Anterior cingulate cortex (tissue), 58 donors: ENCODE measurements around the gene MALAT1.
"Not testable (repeated sequence)": the region's sequence is repeated elsewhere in the genome, so short reads cannot be mapped to it uniquely, and the experiment has no call there.

Experiments used
- DNase-seq, 58 donors: peaks; one replicate each; lab custom pipeline; 2025; lab: John Stamatoyannopoulos, UW

MALAT1 gene

DNA sequence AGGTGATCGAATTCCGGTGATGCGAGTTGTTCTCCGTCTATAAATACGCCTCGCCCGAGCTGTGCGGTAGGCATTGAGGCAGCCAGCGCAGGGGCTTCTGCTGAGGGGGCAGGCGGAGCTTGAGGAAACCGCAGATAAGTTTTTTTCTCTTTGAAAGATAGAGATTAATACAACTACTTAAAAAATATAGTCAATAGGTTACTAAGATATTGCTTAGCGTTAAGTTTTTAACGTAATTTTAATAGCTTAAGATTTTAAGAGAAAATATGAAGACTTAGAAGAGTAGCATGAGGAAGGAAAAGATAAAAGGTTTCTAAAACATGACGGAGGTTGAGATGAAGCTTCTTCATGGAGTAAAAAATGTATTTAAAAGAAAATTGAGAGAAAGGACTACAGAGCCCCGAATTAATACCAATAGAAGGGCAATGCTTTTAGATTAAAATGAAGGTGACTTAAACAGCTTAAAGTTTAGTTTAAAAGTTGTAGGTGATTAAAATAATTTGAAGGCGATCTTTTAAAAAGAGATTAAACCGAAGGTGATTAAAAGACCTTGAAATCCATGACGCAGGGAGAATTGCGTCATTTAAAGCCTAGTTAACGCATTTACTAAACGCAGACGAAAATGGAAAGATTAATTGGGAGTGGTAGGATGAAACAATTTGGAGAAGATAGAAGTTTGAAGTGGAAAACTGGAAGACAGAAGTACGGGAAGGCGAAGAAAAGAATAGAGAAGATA, at the start of gene MALAT1:
TSS of gene MALAT1 (plus strand) at position 69 of the 736 bp plus-strand sequence.
- peak; percentile 30 to 96 (median 88) for DNase-seq

DNA sequence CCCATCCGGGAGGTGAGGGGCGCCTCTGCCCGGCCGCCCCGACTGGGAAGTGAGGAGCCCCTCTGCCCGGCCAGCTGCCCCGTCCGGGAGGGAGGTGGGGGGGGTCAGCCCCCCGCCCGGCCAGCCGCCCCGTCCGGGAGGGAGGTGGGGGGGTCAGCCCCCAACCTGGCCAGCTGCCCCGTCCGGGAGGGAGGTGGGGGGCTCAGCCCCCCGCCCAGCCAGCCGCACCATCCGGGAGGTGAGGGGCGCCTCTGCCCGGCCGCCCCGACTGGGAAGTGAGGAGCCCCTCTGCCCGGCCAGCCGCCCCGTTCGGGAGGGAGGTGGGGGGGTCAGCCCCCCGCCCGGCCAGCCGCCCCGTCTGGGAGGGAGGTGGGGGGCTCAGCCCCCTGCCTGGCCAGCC, 47.5 kb upstream of the MALAT1 start:
- not testable (repeated sequence) for DNase-seq

- not testable (repeated sequence) for DNase-seq
Measured at GRCh38 chr11:65452259-65452658, 46.6 kb upstream of the MALAT1 start.

GRCh38 chr11:65452806-65453490, 45.9 kb upstream of the MALAT1 start:
- no peak for DNase-seq

- no peak for DNase-seq
Measured at GRCh38 chr11:65454311-65454695, 44.5 kb upstream of the MALAT1 start.

DNA sequence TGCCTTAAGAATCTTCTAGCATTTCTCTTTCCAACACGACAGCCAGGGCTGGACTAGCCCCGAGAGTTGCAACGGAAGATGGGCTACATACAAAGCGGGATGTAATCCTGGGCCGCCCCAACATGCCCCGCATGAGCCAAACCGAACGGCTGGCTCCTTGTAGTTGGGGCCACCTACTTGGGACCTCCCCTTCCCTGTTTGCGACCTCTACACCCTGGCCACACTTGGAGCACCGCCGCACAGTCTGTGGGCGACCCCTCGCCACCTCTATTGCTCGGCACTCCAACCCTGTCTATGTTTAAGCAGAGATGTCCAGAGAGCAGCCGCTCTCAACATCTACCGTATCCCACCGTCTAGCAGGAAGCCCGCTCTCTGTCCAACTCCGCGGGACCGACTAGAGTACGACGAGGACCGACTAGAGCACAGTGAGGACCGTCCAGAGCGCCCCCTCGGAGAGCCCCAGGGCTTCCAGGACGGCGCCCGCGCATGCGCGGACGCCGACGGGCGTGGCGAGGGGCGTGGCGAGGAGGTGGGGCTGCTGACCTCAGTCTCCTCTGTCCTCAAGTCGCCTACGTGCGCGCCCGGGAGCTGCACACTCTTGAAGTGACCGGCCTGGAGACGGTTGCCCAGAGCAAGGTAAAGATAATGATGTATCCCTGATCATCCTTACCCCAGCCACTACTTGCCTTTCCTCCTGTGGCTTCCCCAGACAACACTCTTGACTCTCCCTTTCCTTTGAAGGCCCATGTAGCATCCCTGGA, 44.0 kb upstream of the MALAT1 start:
- DNase-seq = peak in 54 of 58 donors; percentile 19 to 89 (median 76)

- DNase-seq = no peak
Measured at GRCh38 chr11:65456418-65456817, 42.4 kb upstream of the MALAT1 start.

- no peak for DNase-seq
Measured at GRCh38 chr11:65459552-65459951, 39.3 kb upstream of the MALAT1 start.

DNA sequence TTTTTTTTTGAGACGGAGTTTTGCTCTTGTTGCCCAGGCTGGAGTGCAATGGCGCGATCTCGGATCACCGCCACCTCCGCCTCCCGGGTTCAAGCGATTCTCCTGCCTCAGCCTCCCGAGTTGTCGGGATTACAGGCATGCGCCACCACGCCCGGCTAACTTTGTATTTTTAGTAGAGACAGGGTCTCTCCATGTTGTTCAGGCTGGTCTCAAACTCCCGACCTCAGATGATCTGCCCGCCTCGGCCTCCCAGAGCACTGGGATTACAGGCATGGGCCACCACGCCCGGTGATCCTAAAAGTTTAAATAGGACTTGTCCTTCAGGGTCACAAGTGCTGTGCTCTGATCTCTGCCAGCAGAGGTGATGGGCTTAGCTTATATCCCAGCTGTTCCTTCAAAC, 33.4 kb upstream of the MALAT1 start:
- not testable (repeated sequence) for DNase-seq

DNA sequence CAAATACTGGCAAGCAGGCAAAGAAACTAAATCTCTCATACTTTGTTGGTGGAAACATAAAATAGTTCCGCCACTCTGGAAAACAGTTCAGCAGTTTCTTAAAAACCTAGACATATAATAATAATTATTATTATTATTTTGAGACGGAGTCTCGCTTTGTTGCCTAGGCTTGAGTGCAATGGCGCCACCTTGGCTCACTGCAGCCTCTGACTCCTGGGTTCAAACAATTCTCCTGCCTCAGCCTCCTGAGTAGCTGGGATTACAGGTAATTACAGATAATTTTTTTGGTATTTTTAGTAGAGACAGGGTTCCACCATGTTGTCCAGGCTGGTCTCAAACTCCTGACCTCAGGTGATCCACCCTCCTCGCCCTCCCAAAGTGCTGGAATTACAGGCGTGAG, 31.5 kb upstream of the MALAT1 start:
- DNase-seq = not testable (repeated sequence)

DNA sequence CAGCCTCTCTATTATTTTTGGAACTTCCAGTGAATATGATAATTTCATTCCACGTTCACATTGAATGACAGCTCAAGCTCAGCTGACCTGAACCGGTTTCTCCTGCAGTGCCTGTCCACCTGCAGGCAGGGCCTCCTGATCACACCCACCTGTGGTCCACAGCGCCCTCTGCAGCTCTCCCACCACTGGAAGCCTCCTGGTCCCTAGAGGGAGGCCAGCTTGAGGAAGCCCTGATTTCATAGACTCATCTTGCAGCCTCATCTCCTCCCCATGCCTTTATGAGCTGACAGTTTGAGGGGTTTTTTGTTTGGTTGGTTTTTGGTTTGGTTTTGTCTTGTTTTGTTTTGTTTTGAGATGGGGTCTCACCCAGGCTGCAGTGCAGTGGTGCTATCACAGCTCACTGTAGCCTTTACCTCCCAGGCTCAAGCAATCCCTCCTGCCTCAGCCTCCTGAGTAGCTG, 29.9 kb upstream of the MALAT1 start:
- DNase-seq = peak in 8 of 58 donors; percentile 10 to 42 (median 21)

DNA sequence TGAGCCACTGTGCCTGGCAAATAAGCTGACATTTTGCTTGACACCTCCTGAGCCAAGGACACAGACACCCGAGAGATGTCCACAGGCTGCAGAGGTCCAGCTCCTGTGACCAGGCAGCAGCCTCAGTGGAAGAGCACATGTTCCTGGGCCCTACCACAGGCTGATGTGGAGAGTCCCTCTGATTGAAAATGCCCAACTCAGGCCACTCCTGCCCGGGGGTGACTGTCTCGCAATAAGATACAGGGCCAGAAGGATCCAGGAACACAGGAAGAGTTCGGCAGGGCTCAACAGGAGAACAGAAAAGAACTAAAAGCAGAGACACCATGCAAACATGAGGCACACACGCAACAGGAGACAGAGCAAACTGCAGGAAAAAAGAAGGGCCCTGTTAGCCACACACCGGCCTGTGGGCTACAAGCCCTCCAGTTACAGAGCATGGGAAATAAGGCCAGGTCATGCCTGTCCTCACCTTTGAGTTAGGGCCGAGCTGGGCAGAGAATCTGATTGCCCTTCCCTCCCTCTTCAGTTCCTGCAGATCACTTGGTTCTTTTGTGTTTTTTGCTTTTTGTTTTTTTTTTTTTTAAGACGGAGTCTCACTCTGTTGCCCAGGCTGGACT, 28.3 kb upstream of the MALAT1 start:
- DNase-seq = no peak

DNA sequence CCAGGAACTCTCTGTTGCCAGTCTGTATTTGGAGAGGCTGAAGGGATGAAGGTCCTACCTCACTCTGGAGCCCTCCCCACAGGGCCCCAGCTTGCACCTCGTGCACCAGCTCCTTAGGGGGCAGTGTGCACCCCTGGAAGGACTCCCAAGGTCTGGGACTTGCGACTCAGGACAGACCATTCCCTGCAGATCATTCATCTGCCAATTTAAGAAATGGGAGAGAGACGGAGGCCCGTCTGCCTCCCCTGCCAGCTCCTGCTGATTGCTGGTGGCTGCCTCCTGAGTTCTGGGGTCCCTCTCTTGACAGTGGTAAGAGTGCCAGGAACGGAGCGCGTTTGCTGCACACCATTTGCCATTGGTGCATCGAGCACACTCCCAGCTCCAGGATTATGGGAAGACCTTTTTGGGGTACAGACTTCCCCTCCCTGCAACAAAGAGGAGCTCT, 27.4 kb upstream of the MALAT1 start:
- peak in 45 of 58 donors; percentile 16 to 76 (median 48) for DNase-seq

DNA sequence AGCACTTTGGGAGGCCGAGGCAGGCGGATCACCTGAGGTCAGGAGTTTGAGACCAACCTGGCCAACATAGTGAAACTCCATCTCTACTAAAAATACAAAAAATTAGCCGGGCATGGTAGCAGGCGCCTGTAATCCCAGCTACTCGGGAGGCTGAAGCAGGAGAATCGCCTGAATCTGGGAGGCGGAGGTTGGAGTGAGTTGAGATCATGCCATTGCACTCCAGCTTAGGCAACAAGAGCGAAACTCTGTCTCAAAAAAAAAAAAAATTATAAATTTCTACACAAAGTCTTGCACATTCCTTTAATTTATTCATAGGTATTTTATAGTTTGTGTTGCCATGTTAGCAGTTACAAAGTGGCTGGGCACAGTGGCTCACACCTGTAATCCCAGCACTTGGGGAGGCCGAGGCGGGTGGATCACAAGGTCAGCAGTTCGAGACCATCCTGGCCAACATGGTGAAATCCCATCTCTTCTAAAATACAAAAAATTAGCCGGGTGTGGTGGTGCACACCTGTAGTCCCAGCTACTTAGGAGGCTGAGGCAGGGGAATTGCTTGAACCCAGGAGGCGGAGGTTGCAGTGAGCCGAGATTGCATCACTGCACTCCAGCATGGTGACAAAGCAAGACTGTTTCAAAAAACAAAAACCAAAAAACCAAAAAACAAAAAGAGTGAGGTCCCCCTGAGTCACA, 26.1 kb upstream of the MALAT1 start:
- not testable (repeated sequence) for DNase-seq

GRCh38 chr11:65473278-65473860, 25.5 kb upstream of the MALAT1 start:
- DNase-seq = no peak

DNA sequence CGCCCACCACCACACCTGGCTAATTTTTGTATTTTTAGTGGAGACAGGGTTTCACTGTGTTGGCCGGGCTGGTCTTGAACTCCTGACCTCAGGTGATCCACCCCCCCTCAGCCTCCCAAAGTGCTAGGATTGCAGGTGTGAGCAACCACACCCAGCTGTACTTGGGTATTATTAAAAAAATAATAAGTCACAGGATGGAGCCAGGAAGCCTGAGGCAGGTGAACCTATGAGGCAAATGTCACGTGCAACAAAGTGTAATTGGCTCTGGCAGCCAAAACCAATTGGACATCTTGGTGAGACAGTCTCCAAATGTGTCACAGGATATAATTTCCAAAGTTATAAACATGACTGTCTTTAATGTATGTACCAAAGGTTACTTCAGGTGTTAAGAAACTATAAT, 24.0 kb upstream of the MALAT1 start:
- no peak for DNase-seq

- DNase-seq = no peak
Measured at GRCh38 chr11:65476632-65477148, 22.2 kb upstream of the MALAT1 start.

DNA sequence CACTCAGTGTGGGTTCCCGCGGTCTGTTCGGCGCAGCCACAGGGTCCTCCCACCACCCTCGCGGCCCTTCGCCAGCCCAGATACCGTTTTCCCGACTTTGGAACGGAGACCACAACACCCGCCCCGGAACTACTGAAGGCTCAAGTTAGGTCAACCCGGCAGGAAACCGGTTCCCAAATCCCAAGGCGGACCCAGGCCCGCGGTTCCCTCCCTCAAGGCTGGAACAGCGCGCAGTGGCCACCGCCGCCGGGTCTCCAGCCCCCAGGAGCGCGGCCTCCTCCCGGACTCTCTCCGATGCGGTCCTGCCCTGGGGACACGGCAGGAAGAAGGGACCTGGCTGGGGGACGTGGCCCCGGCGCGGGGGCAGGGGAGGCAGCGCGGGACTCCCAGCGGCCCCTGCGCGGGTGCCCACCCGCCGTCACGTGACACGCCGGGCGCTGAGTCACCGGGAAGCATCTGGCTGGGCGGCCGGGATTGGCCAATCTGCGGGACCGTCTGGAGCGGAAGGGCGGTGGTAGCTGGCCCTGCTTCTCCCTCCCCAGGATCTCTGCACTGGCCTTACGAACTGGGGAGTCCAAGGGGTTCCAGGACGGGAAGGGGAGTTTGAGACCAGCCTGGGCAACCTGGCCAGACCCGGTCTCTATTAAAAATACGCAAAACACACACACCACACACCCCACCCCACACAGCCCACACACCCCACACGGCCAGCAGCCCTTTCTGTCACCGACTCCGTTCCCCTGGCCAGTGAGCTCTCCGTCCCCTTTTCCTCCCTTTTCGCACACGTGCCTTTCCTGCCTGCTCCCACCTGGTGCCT, 21.5 kb upstream of the MALAT1 start:
- peak; percentile 57 to 97 (median 94) for DNase-seq
